ENCODE data around the gene ATP4A. TPM values are rescaled to one million over a fixed set of nuclear protein-coding genes. Genes with fewer than 3 reads are reported as not detected.

ATP4A gene
- polyA plus RNA-seq, 1 donor: not detected

DNA sequence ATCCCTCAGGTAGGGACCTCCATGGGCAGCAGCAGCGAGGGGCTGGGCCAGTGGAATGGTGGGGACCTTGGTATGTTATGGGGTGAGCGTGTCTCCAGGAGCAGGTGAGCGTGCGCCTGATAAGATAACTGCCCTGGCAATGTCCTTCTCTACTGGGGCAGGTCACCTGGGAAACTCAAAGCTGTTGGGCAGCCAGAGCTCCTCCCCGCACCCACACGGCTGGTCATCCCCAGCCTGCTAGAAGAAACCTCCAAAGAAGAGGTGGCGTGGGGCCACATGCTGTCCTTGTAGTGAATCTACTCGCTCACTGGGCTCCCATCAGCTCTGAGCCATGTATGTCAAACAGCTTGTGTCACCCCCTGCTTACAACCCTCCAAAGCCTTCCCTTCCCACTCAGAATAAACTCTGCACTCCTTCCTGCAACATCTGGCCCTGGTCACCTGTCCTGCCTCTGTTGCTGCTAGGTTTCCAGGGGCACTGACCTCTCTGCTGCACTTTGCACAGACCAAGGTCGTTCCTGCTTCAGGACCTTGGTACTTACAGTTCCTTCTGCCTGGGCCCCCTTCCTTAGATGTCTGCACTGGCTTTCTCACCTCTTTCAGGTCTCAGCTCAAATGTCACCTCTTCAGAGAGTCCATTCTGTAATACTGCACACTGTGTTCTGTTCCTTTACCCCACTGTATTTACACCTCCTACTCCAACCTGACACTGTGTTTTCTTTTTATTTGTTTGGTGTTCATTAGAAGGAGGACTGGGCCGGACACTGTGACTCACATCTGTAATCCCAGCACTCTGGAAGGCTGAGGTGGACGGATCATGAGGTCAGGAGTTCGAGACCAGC lies 1.8 kb upstream of the ATP4A start:
- DNase-seq: no peak

DNA sequence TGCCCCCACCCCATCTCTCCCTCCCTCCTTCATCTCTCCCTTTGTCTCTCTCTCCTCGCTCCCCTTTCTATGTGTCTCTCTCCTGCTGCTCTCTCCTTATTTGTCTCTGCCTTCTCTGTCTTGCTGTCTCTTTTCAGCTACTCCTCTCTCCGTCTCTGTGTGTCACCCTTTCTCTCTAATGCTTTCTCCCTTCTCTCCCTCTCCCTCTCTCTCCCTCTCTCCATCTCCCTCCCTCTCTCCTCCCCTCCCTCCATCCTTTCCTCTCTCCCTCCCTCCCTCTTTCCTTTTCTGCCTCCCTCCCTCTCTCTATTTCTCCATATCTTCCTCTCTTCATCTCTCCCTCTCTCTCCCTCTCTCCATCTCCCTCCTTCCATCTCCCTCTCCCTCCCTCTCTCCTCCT lies 682 bp downstream of the ATP4A start:
- no peak for DNase-seq

DNA sequence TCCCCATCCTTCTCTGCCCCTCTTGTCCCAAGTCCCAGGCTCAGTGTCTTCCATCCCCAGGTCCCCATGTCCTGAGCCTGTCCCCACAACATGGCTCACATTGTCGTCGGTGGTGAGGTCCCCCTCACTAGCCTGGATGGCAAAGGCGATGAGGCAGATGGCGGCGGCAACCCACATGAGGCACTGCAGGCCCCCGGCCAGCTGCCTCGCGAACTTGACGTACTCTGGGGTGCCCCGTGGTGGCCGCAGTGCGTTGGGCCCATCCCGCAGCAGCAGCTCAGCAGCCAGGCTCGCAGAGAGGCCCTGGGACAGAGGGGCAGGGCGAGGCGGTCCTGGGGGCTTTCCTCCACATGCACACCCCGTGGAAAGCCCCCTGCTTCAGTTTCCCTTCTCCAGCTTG lies 1.1 kb downstream of the ATP4A start:
- no peak for DNase-seq

DNA sequence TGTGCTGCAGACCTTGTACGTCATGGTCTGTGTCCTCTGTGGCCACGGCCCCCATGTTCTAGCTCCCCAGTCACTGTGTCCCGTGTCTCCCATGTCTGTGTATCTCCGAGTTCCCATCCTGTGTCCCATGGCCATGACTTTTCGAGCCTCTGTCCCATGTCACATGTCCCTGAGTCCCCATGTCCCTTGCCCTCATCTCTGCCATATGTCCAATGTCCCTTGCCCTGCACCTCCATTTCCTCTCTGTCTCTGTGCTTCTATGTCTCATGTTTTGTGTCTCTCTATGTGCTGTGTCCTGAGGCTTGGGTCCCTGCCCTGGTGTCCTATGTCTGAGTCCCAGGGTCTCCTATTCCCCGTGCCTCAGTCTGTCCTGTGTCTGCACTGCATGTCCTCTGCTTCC lies 2.0 kb downstream of the ATP4A start:
- DNase-seq: no peak

DNA sequence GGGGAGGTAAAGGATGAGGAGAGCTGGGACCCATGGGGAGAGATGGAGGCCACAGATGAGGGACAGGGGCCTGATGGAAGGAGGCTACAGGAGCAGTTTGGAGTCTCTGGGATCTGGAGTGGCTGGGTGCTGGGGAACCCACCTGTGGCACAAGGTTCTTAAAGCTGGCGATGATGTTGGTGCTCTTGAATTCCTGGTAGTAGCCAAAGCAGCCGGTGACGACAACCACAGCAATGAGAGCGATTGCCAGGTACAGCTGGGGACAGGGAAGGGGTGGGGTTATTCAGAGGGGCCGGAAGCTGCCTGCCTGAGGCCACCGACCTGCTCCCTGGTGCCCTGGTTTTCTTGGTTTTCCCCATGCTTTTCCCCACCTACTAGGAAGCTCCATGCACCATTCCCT lies 2.8 kb downstream of the ATP4A start:
- no peak for DNase-seq

DNA sequence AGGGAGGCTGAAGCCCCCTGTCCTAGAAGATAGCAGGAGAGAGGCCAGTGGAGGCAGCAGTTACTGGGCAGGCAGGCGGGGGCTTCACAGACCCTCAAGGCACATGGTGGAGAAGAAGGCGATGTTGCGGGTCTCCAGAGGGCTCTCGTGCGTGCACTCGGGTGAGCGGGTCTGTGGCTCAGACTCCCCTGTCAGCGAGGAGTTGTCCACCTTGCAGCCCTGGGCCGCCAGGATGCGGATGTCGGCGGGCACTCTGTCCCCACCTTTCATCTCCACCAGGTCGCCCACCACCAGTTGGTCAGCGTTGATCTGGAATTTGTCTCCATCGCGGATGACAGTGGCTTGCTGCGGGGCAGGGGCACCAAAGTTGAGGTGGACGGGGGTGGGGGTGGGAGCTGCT lies 3.2 kb downstream of the ATP4A start:
- DNase-seq: no peak

DNA sequence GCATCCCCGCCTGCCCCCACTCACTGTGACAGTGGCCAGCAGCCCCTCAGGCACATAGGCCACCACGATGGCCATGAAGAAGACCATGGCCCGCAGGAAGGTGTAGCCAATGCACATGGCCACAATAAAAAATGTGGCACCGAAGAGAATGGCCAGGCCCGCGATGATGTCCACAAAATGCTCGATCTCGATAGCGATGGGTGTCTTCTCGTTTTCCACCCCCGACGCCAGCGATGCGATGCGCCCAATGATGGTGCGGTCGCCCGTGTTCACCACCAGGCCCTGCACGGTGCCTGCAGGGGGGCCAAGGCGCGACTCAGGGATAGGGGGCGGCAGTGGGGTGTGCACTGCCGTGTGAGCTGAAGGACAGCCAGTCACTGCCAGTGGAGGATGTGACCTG lies 3.7 kb downstream of the ATP4A start:
- no peak for DNase-seq

DNA sequence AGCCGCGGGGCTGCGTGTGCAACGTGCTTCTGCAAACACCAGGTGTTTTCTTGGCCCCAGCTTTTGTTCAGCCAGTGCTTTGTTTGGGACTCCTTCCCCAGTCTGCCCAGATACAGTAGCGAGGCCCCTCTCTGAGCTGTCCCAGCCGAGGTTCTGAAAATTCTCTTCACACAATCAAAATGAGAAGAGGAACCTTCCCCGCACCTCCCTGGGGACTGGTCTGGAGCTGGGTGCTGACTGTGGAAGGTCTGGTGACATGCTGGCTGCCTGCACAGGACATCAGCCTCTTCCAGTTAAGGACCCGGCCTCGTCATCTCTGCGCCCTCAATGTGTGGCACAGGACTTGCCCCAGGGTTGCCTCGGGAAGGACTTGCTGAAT lies 4.2 kb downstream of the ATP4A start:
- no peak for DNase-seq

DNA sequence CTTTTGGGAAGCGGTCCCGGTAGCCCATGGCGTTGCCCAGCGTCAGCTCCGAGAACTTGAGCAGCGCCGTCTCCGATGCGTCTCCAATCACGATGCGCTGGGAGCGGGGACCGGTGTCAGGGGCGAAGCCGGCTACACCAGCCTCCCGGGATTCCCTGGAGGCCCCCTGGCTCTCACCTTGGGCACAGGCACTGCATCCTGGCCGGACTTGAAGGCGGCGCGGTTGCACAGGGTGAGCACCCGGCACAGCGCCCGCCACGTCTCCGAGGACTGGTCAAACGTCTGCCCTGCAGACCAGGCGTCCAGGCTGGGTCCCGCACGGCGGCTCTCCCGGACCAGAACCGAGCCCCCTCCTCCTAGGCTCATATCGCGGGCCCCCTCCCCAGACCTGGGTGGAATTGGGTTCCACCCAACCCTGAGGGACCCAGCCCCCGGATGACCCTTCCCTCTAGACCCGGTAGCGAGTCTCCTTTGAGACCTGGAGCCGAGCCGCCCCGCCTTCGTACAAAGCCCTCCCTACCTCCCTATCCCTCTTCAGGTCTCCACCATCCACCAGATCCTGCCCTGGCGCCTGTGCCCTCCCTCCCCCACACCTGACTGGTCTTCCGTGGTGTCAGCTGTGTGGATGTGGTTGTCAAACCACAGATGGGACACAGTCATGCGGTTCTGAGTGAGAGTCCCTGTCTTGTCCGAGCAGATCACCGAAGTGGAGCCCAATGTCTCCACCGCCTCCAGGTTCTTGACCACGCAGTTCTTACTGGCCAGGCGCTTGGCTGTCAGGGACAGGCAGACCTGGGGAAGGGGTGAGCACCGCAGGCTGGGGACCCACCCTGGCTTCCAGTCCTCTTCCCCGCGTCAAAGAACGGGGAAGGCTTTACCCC lies 4.8 kb downstream of the ATP4A start:
- DNase-seq: no peak

DNA sequence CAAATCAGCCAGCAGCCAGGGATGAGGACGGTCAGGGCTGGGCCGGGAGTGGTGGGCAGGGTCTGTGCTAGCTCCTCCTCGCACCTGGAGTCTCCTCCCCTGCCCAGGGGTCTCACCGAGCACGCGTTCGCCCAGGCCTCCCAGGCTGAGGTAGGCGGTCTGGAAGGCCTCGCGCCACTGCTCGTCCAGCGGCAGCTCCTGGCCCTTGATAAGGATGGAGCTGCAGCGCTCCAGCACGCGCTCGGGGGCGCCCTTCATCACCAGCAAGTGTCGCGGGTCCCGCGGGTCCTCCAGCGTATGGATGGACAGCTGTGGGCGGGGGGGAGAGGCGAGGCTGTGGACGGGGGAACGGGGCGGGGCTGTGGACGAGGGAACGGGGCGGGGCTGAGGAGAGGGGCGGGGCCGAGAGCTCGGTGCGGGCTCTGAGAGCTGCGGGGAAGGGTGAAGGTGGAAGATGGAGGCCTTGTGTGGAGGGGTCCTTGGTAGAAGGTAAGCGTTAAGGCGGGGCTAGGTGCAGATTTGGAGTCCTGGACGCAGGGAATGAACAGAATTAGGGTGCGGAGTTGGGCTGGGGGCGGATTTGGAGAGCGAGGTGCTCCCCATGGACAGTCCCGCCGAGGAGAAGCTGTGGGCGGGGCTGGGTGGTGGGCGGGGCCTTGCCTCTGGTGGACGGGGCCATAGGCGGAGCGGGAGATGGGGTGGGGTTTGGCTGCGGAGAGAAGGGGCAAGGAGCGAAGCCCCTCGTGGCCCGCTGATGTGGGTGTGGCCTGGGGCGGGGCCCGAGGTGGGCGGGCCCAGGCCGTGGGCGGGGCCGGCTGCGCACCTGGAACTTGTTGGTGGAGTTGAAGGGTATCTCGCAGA lies 5.7 kb downstream of the ATP4A start:
- DNase-seq: peak; percentile 67

DNA sequence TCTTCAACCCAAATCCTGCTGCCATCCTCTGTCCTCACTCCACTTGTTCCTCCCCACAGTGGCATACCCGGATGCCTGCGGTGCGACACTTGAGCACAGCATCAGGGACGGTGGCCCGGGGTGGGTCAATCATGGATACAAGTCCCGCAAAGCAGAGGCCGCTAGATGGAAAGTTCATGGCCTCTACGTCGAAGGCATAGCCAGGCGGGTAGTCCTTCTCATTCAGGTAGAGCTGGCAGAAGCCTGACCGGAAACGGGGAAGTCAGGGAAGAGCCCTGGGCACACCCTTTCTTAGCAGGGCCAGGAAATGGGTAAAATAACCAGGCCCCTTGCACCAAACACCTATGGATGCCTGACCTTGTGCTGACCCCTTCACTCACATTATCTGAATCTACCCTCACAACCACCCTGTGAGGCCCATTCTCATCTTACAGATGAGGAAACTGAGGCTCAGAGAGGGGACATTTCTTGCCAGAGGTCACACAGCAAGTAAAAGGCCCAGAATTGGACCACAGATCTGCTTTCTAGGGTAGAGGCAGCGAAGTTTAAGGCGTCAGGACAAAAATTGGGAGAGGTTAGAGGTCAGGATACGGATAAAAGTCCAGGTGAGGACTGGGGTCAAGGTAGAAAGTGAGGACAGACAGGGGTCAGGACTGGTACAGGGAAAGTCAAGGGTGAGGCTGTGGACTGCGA lies 6.5 kb downstream of the ATP4A start:
- DNase-seq: no peak

DNA sequence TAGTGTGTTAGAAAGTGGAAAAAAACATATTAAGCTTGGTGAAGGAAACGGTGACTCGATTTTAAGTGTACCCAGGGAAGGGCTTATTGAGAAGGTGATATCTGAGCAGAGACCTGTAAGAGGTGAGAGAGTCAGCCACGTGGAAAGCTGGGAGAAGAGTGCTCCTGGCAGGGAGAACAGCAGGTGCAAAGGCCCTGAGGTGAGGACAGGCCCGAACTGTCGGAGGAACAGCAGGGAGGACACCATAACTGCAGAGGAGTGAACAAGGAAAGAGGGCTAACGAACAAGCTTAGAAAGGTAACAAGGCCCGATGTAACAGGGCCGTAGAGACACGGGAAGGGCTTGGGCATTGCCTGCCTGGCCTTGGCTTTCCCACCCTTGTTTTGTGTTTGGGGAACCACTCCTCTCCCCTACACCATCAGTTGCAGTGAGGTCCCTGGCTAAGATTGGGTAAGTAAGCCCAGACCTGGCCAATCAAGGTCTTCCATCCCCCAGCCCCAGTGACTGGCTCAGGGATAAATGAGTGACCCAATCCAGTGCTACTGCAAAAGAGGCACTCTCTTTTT lies 7.3 kb downstream of the ATP4A start:
- no peak for DNase-seq

DNA sequence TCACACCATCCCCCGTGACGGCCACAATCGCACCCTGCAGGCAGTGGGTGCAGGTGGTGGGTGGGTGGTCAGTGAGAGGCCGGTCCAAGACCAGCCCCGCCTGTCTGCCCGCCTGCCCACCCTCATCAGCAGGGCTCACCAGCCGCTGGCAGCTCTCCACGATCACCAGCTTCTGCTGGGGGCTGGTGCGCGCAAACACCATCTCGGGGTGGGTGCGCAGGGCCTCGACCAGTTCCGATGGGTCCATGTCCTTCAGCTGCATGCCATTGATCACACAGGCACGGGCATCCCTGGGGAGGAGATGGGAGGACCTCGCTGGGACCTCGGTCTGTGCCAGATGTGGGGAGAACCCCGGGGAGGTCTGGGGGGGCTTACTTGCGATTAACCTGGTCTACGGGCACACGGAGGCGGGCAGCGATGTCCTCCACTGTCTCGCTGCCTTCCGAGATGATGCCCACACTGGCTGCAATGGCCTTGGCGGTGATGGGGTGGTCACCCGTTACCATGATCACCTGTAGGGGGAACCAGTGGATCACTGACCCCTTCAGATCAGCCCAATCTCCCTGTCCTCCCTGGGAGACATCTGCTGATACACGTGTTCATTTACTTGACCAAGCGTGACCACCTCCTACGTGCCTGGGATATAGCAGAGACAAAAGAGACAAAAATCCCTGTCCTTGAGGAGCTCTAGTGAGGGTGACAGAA lies 8.0 kb downstream of the ATP4A start:
- no peak for DNase-seq

DNA sequence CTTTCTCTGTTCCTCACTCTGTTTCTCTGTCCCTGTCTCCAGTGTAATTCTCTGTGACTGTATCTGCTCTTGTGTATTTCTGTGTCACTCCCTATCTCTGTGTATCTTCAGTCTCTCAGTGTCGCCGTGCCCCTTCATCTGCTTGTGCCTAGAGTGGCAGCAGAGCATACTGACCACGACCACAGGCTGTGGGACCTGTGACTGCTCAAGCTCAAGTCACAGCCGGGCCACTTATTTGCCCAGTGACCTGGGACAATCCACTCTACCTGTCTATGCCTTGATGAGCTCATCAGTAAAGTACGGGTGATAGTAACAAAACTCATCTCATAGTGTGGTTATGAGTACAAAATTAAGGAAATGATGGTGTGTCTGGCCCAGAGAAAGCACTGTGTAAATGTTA lies 9.4 kb downstream of the ATP4A start:
- no peak for DNase-seq

DNA sequence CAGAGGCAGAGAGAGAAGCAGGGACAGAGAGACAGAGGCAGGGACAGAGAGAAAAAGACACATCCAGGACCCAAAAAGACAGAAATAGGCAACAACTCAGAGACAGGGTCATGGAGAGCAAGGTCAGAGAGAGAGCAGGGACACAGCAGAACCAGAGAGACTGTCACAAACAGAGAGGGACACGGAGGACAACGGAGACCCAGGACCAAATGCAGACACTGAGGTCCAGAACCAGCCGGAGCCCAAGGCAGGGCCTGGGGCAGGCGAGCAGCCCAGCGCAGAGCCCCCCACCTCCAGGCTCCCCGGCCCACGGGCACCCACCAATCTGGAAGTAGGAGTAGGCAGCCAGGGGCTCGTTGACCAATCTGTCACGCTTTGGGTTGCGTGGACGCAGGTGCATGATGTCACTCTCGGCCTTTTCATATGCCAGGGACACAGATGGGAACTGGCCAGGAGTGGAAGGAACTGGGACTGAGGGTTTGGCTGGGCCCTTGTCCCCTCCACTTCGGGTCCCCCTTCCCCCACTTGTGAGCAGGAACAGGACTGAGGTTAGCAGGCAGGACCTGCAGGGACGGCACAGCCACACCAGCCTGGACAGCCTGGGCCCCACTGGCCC lies 10.0 kb downstream of the ATP4A start:
- no peak for DNase-seq

DNA sequence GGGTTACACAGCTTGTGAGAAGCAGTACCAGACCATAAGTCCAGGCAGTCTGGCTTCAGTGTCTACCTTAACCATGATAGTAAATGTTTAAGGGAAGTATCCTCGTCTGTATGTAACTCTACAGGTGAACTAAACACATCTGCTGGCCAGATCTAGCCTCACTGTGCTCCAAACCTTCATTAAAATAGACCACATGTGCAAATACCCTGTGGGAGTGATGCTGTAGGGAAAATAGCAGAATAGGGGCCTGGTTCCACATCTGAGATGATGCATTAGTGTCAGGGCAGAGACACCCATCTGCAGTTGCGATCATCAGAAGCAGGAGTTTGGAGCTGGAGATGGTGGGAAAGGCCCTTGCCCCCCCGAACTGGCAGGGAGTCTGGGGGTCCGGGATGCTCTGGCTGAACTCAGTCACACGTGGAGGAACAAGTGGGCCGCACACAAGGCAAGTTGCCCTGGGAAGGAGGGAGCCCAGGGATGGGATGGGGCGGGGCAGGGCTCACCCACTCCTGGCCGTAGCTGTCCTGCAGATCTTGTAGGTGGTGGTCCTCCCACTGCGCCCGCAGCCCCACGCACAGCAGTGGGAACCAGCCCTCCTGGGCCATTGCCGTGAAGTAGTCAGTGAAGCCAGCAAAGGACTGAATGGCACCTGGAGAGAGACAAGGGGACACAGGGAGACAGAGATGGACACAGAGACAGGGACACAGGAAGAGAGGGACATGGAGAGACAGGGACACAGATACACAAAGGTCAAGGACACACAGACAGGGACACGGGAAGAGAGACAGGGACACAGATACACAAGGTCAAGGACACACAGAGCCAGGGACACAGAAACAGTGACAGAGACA lies 10.7 kb downstream of the ATP4A start:
- no peak for DNase-seq

DNA sequence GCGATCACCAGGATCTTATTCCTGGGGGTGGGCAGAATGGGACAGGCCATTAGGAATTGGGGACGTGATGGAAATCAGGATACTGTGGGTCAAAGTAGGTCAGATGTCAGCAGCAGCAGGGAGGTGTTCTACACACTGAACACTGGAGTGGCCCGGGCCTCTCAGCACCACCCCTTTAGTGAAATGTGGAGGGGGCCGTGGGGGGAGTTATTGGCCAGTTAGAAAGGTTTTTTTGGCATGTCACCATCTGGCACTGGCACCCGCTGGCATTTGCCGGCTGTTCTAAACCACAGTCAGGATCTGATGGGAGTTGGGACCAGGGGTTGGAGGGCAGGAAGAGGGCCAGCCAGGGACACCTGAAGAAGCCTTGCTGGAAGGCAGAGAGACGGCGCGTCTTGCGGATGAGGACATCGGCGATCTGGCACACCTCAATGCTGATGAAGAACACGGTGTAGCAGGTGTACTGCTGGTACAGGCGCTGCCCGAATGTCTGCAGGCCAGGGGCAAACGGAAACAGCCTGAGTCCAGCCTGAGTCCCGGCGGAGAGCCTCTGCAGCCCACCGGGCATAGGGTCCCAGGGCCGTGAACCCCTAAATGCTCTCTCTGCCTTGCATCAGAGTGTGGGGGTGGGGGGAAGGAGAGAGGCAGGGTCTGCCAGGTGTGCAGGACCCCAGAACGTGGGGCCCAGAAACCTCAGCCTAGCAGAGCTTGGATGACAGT lies 12.2 kb downstream of the ATP4A start:
- DNase-seq: no peak

DNA sequence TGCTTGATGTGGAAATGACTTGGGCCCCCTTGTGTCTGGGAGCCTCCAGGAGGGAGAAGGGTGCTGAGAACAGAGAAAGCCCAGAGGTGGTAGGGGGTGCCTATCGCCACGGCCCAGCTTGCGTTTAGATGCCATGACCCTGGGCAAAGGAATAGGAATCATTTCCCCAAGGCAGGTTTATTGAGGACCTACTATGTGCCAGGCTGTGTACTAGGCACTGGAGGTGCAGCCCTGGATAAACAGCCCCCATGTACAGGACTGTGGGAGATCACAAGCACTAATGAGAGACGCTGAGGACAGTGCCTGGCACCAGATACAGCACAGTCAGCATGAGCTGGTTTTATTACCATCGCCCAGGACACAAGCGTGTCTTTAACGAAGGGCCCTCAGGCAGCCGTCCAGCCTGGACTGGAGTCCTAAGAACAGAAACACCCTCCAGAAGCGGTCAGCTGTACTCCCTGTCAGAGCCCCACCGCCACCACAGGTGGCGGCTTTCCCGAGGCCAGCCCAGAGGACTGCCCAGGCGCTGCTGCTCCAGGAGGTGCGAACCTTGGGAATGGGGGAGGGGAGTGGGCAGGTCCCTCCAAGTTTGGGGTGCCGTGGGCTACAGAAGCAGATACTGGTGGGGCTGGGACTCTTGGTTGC lies 13.5 kb downstream of the ATP4A start:
- DNase-seq: no peak

Measured in left kidney (tissue), 2 donors.